OCI-LY7 (cell line): ENCODE results near the gene ELL2. TPM values are rescaled to one million over a fixed set of nuclear protein-coding genes. Genes with fewer than 3 reads are reported as not detected.

Source experiments
- BruUV-seq: library from RNA; stranded (reverse); fragments of 400-500 nt; replicated peaks from 2 replicates; lab custom pipeline; 2021; lab: Mats Ljungman, UMichigan
- CTCF ChIA-PET: fragments of 300-600 bp; sonication (Branson Sonifier 250); formaldehyde crosslinking; loops from one replicate; lab custom pipeline; 2022; ENCODE audit warnings: antibody characterized with exemption; ENCODE audit not compliant: unreplicated experiment; lab: Charles Lee
- POLR2A ChIA-PET: fragments of 300-600 bp; sonication (Branson Sonifier 250); formaldehyde crosslinking; loops from one replicate; lab custom pipeline; 2022; ENCODE audit warnings: antibody characterized with exemption; lab: Charles Lee
- DNase-seq: peaks from one replicate; pipeline ENCODE4 v3.0.0-alpha.2; 2015; ENCODE audit warnings: low spot score
- H2AFZ ChIP-seq: fragments of 200-600 bp; sonication (generic), shearing (Covaris generic); 2 replicates; pipeline ENCODE4 v1.6.1; 2014; ENCODE audit warnings: mild to moderate bottlenecking, antibody characterized with exemption, low read length, moderate library complexity
- H3K27ac ChIP-seq: fragments of 200-600 bp; sonication (generic); 2 replicates; pipeline ENCODE4 v1.5.1; 2014; ENCODE audit warnings: mixed run types, low read depth, mild to moderate bottlenecking, moderate library complexity, low read length, inconsistent platforms; ENCODE audit not compliant: poor library complexity, severe bottlenecking
- H3K36me3 ChIP-seq: fragments of 200-600 bp; sonication (generic); 2 replicates; pipeline ENCODE4 v1.6.1; 2014; ENCODE audit warnings: mild to moderate bottlenecking, antibody characterized with exemption, low read length, moderate library complexity, mixed read lengths; ENCODE audit not compliant: insufficient read depth
- H3K4me1 ChIP-seq: fragments of 200-600 bp; sonication (generic); 2 replicates; pipeline ENCODE4 v1.5.1; 2014; ENCODE audit warnings: mild to moderate bottlenecking, low read length; ENCODE audit not compliant: insufficient read depth, poor library complexity, severe bottlenecking
- H3K4me2 ChIP-seq: fragments of 200-600 bp; sonication (generic); 2 replicates; pipeline ENCODE4 v1.6.1; 2014; ENCODE audit warnings: mild to moderate bottlenecking, low read length
- H3K4me3 ChIP-seq: fragments of 200-600 bp; sonication (generic); 2 replicates; pipeline ENCODE4 v1.5.1; 2014; ENCODE audit warnings: mild to moderate bottlenecking, low read depth, low read length; ENCODE audit not compliant: poor library complexity, severe bottlenecking
- H3K79me2 ChIP-seq: fragments of 200-600 bp; sonication (generic); 2 replicates; pipeline ENCODE4 v1.6.1; 2016; ENCODE audit warnings: low read depth, mild to moderate bottlenecking, low read length, moderate library complexity, mixed read lengths; ENCODE audit not compliant: insufficient read depth
- H3K9me2 ChIP-seq: fragments of 200-600 bp; sonication (generic); 2 replicates; pipeline ENCODE4 v1.6.1; 2016; ENCODE audit warnings: mild to moderate bottlenecking, low read length, mixed read lengths; ENCODE audit not compliant: insufficient read depth
- H3K9me3 ChIP-seq: fragments of 200-600 bp; sonication (generic); 2 replicates; pipeline ENCODE4 v1.6.1; 2014; ENCODE audit warnings: mild to moderate bottlenecking, mixed run types, low read length, mixed read lengths
- H4K20me1 ChIP-seq: fragments of 200-600 bp; sonication (generic); 2 replicates; pipeline ENCODE4 v1.6.1; 2014; ENCODE audit warnings: mild to moderate bottlenecking, antibody characterized with exemption, low read length, moderate library complexity, mixed read lengths; ENCODE audit not compliant: insufficient read depth
- CTCF ChIP-seq: fragments of 200-600 bp; sonication (generic); conservative IDR thresholded peaks from 2 replicates; pipeline ENCODE4 v1.5.1; 2014; ENCODE audit warnings: mild to moderate bottlenecking, antibody characterized with exemption, low read length, moderate library complexity, mixed read lengths
- EZH2phosphoT487 ChIP-seq: fragments of 200-600 bp; sonication (generic); IDR thresholded peaks from 2 replicates; pipeline ENCODE4 v1.6.1; 2018; ENCODE audit warnings: low read depth, borderline replicate concordance, mild to moderate bottlenecking, mixed run types, antibody characterized with exemption, low read length, moderate library complexity, mixed read lengths
- intact Hi-C: fragments of 100-400 bp; cut with micrococcal nuclease; formaldehyde crosslinking; loops from one replicate; pipeline ENCODE4 v1.10.0; 2022; ENCODE audit not compliant: unreplicated experiment
- total RNA-seq, 2 experiments: library from RNA; depleted of rRNA in 1 of 2; stranded (reverse); fragments of >200 nt in 1 of 2; shearing (Covaris generic) in 1 of 2; gene quantifications; 2 replicates each; pipeline ENCODE4 v1.2.3, GENCODE V29; 2014 to 2022

Gene ELL2
- total RNA-seq, 2 experiments from 2014 or later, result 0.98 to 4.7 TPM

DNA sequence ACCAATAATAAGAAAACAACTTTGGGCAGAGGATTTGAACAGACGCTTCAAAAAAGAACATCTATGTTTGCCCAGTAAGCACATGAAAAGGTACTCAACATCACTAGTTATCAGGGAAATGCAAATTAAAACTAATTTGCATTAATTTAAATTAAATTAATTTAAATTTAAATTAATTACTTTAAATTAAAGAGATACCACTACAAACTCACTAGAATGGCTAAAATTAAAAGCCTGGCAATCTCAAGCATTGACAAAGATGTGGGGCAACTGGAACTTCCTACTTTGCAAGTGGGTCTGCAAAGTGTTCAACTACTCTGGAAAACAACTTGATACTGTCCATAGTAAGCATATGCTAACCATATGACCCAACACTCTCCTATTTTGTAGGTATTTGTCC is 32.1 kb upstream of the ELL2 start:
- no TSS peak for BruUV-seq
- no peaks in the 10 kb centered on the region for H3K79me2 ChIP-seq

GRCh38 chr5:95993266-95993665 is 31.6 kb upstream of the ELL2 start:
- no peak overlapping the region for H3K4me3 ChIP-seq
- no peaks in the 10 kb centered on the region for H3K9me3 ChIP-seq
- CTCF ChIA-PET, result no interaction called here
- DNase-seq, result no peak
- no TSS peak for BruUV-seq
- no peak overlapping the region for H3K4me2 ChIP-seq
- no peak overlapping the region for H3K27ac ChIP-seq
- POLR2A ChIA-PET, result no interaction called here
- no peaks in the 10 kb centered on the region for H3K9me2 ChIP-seq
- H3K79me2 ChIP-seq, result no peaks in the 10 kb centered on the region
- no peaks in the 10 kb centered on the region for H3K36me3 ChIP-seq
- no peak for TF ChIP-seq CTCF
- intact Hi-C loops, result no loop called here
- H4K20me1 ChIP-seq, result no peaks in the 10 kb centered on the region
- H2AFZ ChIP-seq, result no peak overlapping the region
- H3K4me1 ChIP-seq, result no peaks in the 10 kb centered on the region

More for the DNA sequence above, 32.1 kb upstream of the ELL2 start:
- no peak for TF ChIP-seq EZH2phosphoT487
- intact Hi-C loops, result no loop called here
- Histone ChIP-seq H3K4me1 (no peaks in the 10 kb centered on the region), H3K36me3 (no peaks in the 10 kb centered on the region), H3K9me2 (no peaks in the 10 kb centered on the region), H3K4me3 (no peak overlapping the region), H2AFZ (no peak overlapping the region), H4K20me1 (no peaks in the 10 kb centered on the region), H3K9me3 (no peaks in the 10 kb centered on the region), H3K4me2 (no peak overlapping the region), H3K27ac (no peak overlapping the region)
- CTCF ChIA-PET, result no interaction called here
- POLR2A ChIA-PET, result no interaction called here
- no peak for DNase-seq

DNA sequence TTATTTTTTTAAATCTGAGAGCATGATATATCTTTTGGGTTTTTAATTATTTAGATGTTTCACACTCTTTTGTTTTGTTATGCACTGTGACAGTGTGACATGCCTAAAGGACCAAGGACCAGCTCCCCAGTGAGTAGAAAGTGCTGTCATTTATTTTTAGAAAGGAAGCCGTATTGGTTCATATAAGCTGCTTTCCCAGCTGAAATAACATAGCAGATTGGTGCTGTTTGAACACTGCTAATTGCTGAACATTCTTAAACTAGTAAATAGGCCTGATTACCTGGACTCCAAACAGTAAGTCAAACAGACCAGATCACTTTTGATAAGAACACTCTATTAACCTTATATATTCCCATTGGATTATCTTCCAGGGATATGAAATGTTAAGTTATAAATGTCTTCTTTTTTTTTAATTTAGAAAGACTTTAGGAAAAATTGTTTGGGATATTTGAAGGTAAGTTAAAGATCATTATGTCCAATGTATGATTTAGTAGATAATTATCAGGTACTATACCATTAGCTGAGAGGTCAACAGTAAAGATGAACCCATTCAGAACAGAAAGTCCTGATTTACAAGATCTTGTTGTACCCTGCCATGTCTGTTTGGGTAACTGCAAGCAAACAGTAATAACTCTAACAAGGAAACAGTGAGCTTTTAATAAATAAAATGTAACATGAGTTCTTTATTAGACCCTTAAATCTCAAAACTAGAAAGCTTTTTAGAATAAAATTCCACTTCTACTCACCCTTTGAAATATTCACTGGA is 27.8 kb upstream of the ELL2 start:
- Histone ChIP-seq H3K4me3 (no peak overlapping the region), H3K9me3 (no peaks in the 10 kb centered on the region), H3K4me1 (no peaks in the 10 kb centered on the region), H3K9me2 (no peaks in the 10 kb centered on the region), H3K27ac (no peak overlapping the region), H3K4me2 (no peak overlapping the region), H3K36me3 (no peaks in the 10 kb centered on the region), H3K79me2 (no peaks in the 10 kb centered on the region), H2AFZ (no peak overlapping the region), H4K20me1 (no peaks in the 10 kb centered on the region)
- intact Hi-C loops, result no loop called here
- POLR2A ChIA-PET, result interaction anchor here (0.6 to 1.3 kb wide), 2 partner anchors 15 to 31 kb away, joined by 3 read pairs; no protein-coding TSS in a partner anchor
- no peak for DNase-seq
- BruUV-seq, result no TSS peak
- TF ChIP-seq CTCF, result no peak
- no peak for TF ChIP-seq EZH2phosphoT487
- CTCF ChIA-PET, result no interaction called here
